Prostate gland (tissue), 2 donors: ENCODE results near the gene GDF2. TPM values are rescaled to one million over a fixed set of nuclear protein-coding genes. Genes with fewer than 3 reads are reported as not detected.

Source experiments
- DNase-seq: peaks from one replicate; pipeline ENCODE4 v3.0.0-alpha.2; 2019; ENCODE audit warnings: low spot score
- H3K27ac ChIP-seq, 2 donors: fragments of 200-600 bp; sonication (generic); 2 replicates each; pipeline ENCODE4 v1.5.1; 2017 to 2019
- H3K27me3 ChIP-seq: fragments of 200-600 bp; sonication (generic); replicated peaks from 2 replicates; pipeline ENCODE4 v1.5.1; 2019; ENCODE audit not compliant: insufficient read depth
- H3K36me3 ChIP-seq, 2 donors: fragments of 200-600 bp; sonication (generic); 1 replicate in 1 of 2; 2 replicates in 1 of 2; pipeline versions ENCODE4 v1.5.1 to v1.8.1; 2017 to 2019
- H3K4me1 ChIP-seq: fragments of 200-600 bp; sonication (generic); replicated peaks from 2 replicates; pipeline ENCODE4 v1.5.1; 2019
- H3K4me3 ChIP-seq, 2 donors: fragments of 200-600 bp; sonication (generic); 2 replicates each; pipeline ENCODE4 v1.5.1; 2017 to 2019
- H3K9me3 ChIP-seq: fragments of 200-600 bp; sonication (generic); 2 replicates; pipeline ENCODE4 v1.5.1; 2017
- POLR2A ChIP-seq: fragments of 450-650 bp; IDR thresholded peaks from one replicate; pipeline ENCODE4 v1.6.1; 2016; ENCODE audit warnings: antibody characterized with exemption, mild to moderate bottlenecking
- POLR2AphosphoS5 ChIP-seq: sonication (generic); formaldehyde crosslinking; IDR thresholded peaks from one replicate; pipeline ENCODE4 v1.6.1; 2017; ENCODE audit warnings: antibody characterized with exemption
- WGBS: methylation state at CpG from one replicate; pipeline ENCODE4 v1.1.5; 2018; 5-methylcytosine and 5-hydroxymethylcytosine counted together
- intact Hi-C: fragments of 100-400 bp; cut with DNase I; formaldehyde crosslinking; loops from one replicate; pipeline ENCODE4 v1.14.2; 2022
- total RNA-seq, 2 donors: library from RNA; depleted of rRNA; stranded (reverse); fragments of >200 nt; gene quantifications; one replicate each; pipeline ENCODE4 v1.1.0, GENCODE V29; 2016
- TF ChIP-seq, protein P1 (sequence below), 4 experiments: fragments of 200-600 bp in 2 of 4; fragments of 450-650 bp in 2 of 4; sonication (generic) in 2 of 4; IDR thresholded peaks; 1 replicate in 3 of 4; 2 replicates in 1 of 4; pipeline ENCODE4 v1.5.1; 2016 to 2019; ENCODE audit warnings: antibody characterized with exemption in 4 of 4, mild to moderate bottlenecking in 2 of 4, moderate library complexity in 2 of 4

GDF2 gene
- total RNA-seq, 2 donors from 2014 or later, result not detected

DNA sequence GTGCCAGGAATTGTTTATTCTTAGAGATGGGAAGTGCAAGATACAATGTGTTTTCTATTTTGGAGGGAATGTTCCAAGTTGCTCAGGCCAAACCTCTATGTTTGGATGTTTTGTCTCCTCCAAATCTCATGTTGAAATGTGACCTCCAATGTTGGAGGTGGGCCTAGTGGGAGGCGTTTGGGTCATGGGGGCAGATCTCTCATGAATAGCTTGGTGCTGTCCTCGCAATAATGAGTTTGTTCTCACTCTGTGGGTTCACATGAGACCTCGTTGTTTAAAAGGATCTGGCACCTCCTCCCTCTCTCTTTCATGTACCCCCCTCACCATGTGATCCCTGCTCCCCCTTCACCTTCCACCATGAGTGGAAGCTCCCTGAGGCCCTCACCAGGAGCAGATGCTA is 30.6 kb upstream of the GDF2 start:
- intact Hi-C loops, result no loop called here
- WGBS, result 68% methylated on average over 3 of the region's 3 CpGs
- TF ChIP-seq, protein P1, sequence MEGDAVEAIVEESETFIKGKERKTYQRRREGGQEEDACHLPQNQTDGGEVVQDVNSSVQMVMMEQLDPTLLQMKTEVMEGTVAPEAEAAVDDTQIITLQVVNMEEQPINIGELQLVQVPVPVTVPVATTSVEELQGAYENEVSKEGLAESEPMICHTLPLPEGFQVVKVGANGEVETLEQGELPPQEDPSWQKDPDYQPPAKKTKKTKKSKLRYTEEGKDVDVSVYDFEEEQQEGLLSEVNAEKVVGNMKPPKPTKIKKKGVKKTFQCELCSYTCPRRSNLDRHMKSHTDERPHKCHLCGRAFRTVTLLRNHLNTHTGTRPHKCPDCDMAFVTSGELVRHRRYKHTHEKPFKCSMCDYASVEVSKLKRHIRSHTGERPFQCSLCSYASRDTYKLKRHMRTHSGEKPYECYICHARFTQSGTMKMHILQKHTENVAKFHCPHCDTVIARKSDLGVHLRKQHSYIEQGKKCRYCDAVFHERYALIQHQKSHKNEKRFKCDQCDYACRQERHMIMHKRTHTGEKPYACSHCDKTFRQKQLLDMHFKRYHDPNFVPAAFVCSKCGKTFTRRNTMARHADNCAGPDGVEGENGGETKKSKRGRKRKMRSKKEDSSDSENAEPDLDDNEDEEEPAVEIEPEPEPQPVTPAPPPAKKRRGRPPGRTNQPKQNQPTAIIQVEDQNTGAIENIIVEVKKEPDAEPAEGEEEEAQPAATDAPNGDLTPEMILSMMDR (IDR thresholded peaks at IDR 0.05), result no peak
- TF ChIP-seq POLR2A, result no peak
- TF ChIP-seq POLR2AphosphoS5, result no peak

DNA sequence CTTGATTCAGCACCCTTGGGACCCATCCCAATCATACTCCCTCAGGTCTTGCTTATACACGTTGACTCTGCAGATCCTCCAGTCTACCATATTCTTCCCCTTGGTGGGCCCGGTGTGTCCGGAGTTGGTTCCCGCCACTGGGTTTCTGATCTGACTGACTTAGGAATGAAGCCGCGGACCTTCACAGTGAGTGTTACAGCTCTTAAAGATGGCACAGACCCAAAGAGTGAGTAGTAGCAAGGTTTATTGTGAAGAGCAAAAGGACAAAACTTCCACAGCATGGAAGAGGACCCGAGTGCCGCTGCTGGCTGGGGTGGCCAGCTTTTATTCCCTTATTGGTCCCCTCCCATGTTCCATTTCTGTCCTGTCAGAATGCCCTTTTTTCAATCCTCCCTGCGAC is 28.2 kb upstream of the GDF2 start:
- DNase-seq, result no peak

More for the DNA sequence above, 30.6 kb upstream of the GDF2 start:
- no peak for DNase-seq
- Histone ChIP-seq H3K27ac (no peak overlapping the region), H3K36me3 (no peaks in the 10 kb centered on the region), H3K4me3 (no peak overlapping the region), H3K27me3 (no peaks in the 10 kb centered on the region), H3K4me1 (no peaks in the 10 kb centered on the region), H3K9me3 (no peaks in the 10 kb centered on the region)

DNA sequence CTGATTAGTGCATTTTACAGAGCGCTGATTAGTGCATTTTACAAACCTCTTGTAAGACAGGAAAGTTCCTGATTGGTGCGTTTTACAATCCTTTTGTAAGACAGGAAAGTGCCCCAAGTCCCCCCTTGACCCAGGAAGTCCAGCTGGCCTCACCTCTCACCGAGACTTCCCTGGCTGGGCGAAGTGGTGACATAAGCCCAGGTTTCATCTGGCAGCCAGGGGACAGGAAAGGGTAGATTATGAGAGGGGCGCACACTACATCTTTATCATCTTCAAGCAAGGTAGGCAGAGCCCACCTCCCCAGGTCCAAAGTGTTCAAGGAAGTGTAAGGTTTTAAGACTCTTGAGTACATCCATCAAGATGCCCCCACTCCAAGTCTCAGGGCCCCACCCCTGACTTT is 27.8 kb upstream of the GDF2 start:
- Histone ChIP-seq H3K27me3 (no peaks in the 10 kb centered on the region), H3K4me3 (no peak overlapping the region), H3K9me3 (no peaks in the 10 kb centered on the region), H3K27ac (no peak overlapping the region), H3K36me3 (no peaks in the 10 kb centered on the region), H3K4me1 (no peaks in the 10 kb centered on the region)
- no peak for DNase-seq
- 95% methylated on average over 5 of the region's 5 CpGs for WGBS
- intact Hi-C loops, result no loop called here
- TF ChIP-seq POLR2AphosphoS5 (no peak), POLR2A (no peak)
- TF ChIP-seq, protein P1 (IDR thresholded peaks at IDR 0.05), result no peak

More for the DNA sequence above, 28.2 kb upstream of the GDF2 start:
- H3K27me3 ChIP-seq, result no peaks in the 10 kb centered on the region
- no peaks in the 10 kb centered on the region for H3K4me1 ChIP-seq
- no peak for TF ChIP-seq POLR2A
- TF ChIP-seq, protein P1 (IDR thresholded peaks at IDR 0.05), result no peak
- no peak for TF ChIP-seq POLR2AphosphoS5
- intact Hi-C loops, result no loop called here
- 98% methylated on average over 9 of the region's 9 CpGs for WGBS
- H3K4me3 ChIP-seq, result no peak overlapping the region
- H3K9me3 ChIP-seq, result no peaks in the 10 kb centered on the region
- H3K36me3 ChIP-seq, result no peaks in the 10 kb centered on the region
- H3K27ac ChIP-seq, result no peak overlapping the region

DNA sequence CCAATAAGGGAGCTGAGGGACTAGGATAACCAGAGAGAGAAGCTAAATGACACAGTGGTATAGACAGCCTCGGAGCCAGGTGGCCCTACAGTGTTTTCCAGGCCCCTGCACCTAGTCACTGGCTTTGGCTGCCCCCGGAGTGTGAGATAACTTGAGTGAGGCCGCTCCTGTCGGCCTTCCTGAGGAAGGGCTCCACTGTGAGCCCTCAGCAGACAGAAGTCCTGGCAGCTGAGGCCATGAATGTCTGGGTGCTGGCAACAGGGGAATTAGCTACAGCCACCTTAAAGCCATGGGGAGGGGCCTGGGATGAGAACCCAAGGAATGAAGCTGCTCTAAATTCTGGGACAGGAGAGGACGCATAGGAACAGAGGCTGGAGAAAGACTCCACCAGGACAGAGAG is 26.8 kb upstream of the GDF2 start:
- TF ChIP-seq POLR2A (no peak), POLR2AphosphoS5 (no peak)
- TF ChIP-seq, protein P1 (IDR thresholded peaks at IDR 0.05), result no peak
- Histone ChIP-seq H3K4me1 (no peaks in the 10 kb centered on the region), H3K9me3 (no peaks in the 10 kb centered on the region), H3K36me3 (no peaks in the 10 kb centered on the region), H3K4me3 (no peak overlapping the region), H3K27ac (no peak overlapping the region), H3K27me3 (no peaks in the 10 kb centered on the region)
- intact Hi-C loops, result loop anchor here (5.0 kb wide), 1 partner anchor 128 kb away; no protein-coding TSS in a partner anchor
- whole genome bisulfite sequencing, result 96% methylated on average over 5 of the region's 5 CpGs
- no peak for DNase-seq

DNA sequence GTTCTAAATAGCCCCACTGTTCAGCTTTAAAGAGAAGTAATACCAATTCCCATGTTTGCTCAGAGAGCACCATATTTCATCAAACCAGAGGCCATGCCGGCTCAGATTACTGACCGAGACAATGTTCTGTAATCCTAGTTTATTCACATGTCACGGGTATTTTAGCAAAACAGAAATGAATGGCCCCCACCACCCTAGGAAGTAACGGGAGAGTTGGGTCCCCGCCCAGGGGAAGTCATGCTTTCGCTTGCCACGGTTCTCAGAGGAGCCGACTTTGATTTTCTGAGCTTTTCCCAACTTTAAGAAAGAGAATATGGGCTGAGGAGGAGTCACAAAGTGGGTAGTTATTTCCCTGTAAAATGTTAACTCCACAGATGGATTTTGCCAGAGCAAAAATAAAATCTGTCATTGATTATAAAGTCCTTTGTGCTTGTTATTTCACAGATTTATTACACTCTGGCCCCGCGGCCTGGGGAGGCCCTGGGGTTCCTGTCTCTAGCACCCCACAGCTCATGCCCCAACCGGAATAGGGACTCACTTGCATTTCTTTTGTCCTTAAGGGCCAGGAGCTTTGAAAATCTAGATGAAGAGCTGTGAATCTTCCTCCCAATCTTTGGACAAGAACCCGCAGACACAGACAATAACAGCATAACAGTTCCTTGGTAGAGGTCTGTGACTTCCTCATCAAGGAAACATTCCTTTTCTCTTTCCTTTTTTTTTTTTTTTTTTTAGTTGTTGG is 25.9 kb upstream of the GDF2 start:
- TF ChIP-seq POLR2AphosphoS5 (no peak), POLR2A (no peak)
- TF ChIP-seq, protein P1 (IDR thresholded peaks at IDR 0.05), result no peak
- no peak overlapping the region for H3K27ac ChIP-seq
- intact Hi-C loops, result loop anchor here (5.0 kb wide), 1 partner anchor 129 kb away; no protein-coding TSS in a partner anchor
- no peaks in the 10 kb centered on the region for H3K36me3 ChIP-seq
- WGBS, result 28% methylated on average over 12 of the region's 12 CpGs
- no peak overlapping the region for H3K4me3 ChIP-seq
- H3K9me3 ChIP-seq, result no peaks in the 10 kb centered on the region
- H3K27me3 ChIP-seq, result peaks cover 3% of the 10 kb centered on the region
- H3K4me1 ChIP-seq, result no peaks in the 10 kb centered on the region
- no peak for DNase-seq
